SK-N-SH (cell line): ENCODE data around the gene EEFSEC. TPM values are rescaled to one million over a fixed set of nuclear protein-coding genes. Genes with fewer than 3 reads are reported as not detected.

Experiments used
- CTCF ChIA-PET: fragments of 300-600, 350-600 bp; formaldehyde crosslinking; extraction: SDS; loops from one replicate; lab custom pipeline; 2021; lab: Yijun Ruan, JAX
- POLR2A ChIA-PET: fragments of 350-600 bp; sonication (Branson Sonifier 250); formaldehyde crosslinking; extraction: SDS; loops from one replicate; lab custom pipeline; 2020; ENCODE audit warnings: antibody characterized with exemption, inconsistent platforms; lab: Yijun Ruan, JAX
- DNase-seq: peaks from one replicate; pipeline ENCODE4 v3.0.0; 2012
- H2AFZ ChIP-seq: fragments of 200-600 bp; sonication (generic); 2 replicates; pipeline ENCODE4 v1.8.1; 2016; ENCODE audit warnings: antibody characterized with exemption, mild to moderate bottlenecking, low read depth
- H3F3A ChIP-seq: fragments of 200-600 bp; sonication (generic); replicated peaks from 2 replicates; pipeline ENCODE3; 2016; ENCODE audit warnings: antibody characterized with exemption, mild to moderate bottlenecking; ENCODE audit not compliant: insufficient read depth
- H3K27ac ChIP-seq, 2 experiments: fragments of 200-500 bp in 1 of 2; fragments of 200-600 bp in 1 of 2; sonication (Bioruptor generic) in 1 of 2; sonication (generic), shearing (Covaris generic) in 1 of 2; 2 replicates each; pipeline versions ENCODE4 v1.5.1 to v1.6.1; 2014 to 2016; ENCODE audit warnings: low read depth in 2 of 2, inconsistent platforms in 1 of 2, low read length in 1 of 2, mild to moderate bottlenecking in 1 of 2, mixed read lengths in 1 of 2
- H3K27me3 ChIP-seq: fragments of 200-600 bp; sonication (generic), shearing (Covaris generic); 2 replicates; pipeline ENCODE4 v1.6.1; 2016; ENCODE audit warnings: mixed run types; ENCODE audit not compliant: insufficient read depth
- H3K36me3 ChIP-seq, 2 experiments: fragments of 200-500 bp in 1 of 2; fragments of 200-600 bp in 1 of 2; sonication (Bioruptor generic) in 1 of 2; sonication (generic) in 1 of 2; replicated peaks in 1 of 2; 2 replicates each; pipeline versions ENCODE3 to v1.5.1; 2014 to 2016; ENCODE audit warnings: low read length in 1 of 2, mild to moderate bottlenecking in 1 of 2; ENCODE audit not compliant: insufficient read depth in 2 of 2, control insufficient read depth in 1 of 2
- H3K4me1 ChIP-seq, 2 experiments: fragments of 200-500 bp in 1 of 2; fragments of 200-600 bp in 1 of 2; sonication (Bioruptor generic) in 1 of 2; sonication (generic), shearing (Covaris generic) in 1 of 2; 2 replicates each; pipeline versions ENCODE4 v1.5.1 to v1.6.1; 2014 to 2016; ENCODE audit warnings: low read depth in 1 of 2, low read length in 1 of 2, mixed run types in 1 of 2; ENCODE audit not compliant: insufficient read depth in 2 of 2, control insufficient read depth in 1 of 2
- H3K4me2 ChIP-seq: fragments of 200-600 bp; sonication (generic), shearing (Covaris generic); 2 replicates; pipeline ENCODE4 v1.6.1; 2017; ENCODE audit warnings: mixed run types
- H3K4me3 ChIP-seq, 2 experiments: fragments of 200-500 bp in 1 of 2; fragments of 200-600 bp in 1 of 2; sonication (Bioruptor generic) in 1 of 2; sonication (generic), shearing (Covaris generic) in 1 of 2; 2 replicates each; pipeline versions ENCODE4 v1.5.1 to v1.8.1; 2014 to 2016; ENCODE audit warnings: low read depth in 2 of 2, inconsistent platforms in 1 of 2, low read length in 1 of 2, mild to moderate bottlenecking in 1 of 2, mixed read lengths in 1 of 2, moderate library complexity in 1 of 2
- H3K79me2 ChIP-seq: fragments of 200-600 bp; sonication (generic); 2 replicates; pipeline ENCODE4 v1.8.1; 2017; ENCODE audit warnings: mild to moderate bottlenecking; ENCODE audit not compliant: insufficient read depth
- H3K9ac ChIP-seq: fragments of 200-600 bp; sonication (generic); 2 replicates; pipeline ENCODE4 v1.6.1; 2017; ENCODE audit warnings: mixed run types
- H3K9me2 ChIP-seq: fragments of 200-600 bp; sonication (generic); 2 replicates; pipeline ENCODE4 v1.6.1; 2017; ENCODE audit warnings: mixed run types
- H3K9me3 ChIP-seq: fragments of 200-600 bp; sonication (generic); 2 replicates; pipeline ENCODE4 v1.6.1; 2017; ENCODE audit warnings: mixed run types, mild to moderate bottlenecking, moderate library complexity
- H4K20me1 ChIP-seq: fragments of 200-600 bp; sonication (generic); 2 replicates; pipeline ENCODE4 v1.6.1; 2017; ENCODE audit warnings: mild to moderate bottlenecking, mixed run types; ENCODE audit not compliant: insufficient read depth
- EP300 ChIP-seq, 2 experiments: IDR thresholded peaks; 2 replicates each; pipeline versions ENCODE4 v1.4.0 to v1.6.1; 2012; ENCODE audit warnings: borderline replicate concordance in 1 of 2, low read depth in 1 of 2, low read length in 1 of 2
- FOXJ3 ChIP-seq: sonication (generic); formaldehyde crosslinking; IDR thresholded peaks from 2 replicates; pipeline ENCODE4 v1.5.1; 2020; ENCODE audit warnings: mild to moderate bottlenecking, missing genetic modification reagents
- JUND ChIP-seq: IDR thresholded peaks from 2 replicates; pipeline ENCODE4 v1.4.0; 2012
- MEF2A ChIP-seq: IDR thresholded peaks from 2 replicates; pipeline ENCODE4 v1.4.0; 2012; ENCODE audit warnings: low read depth, borderline replicate concordance
- MXI1 ChIP-seq: IDR thresholded peaks from 2 replicates; pipeline ENCODE4 v1.6.1; 2012; ENCODE audit warnings: mild to moderate bottlenecking, low read depth, low read length, improper control_type of control experiment
- NRF1 ChIP-seq: IDR thresholded peaks from 2 replicates; pipeline ENCODE4 v1.6.1; 2012; ENCODE audit warnings: low read depth, mild to moderate bottlenecking, low read length
- RAD21 ChIP-seq: IDR thresholded peaks from 2 replicates; pipeline ENCODE4 v1.6.1; 2012; ENCODE audit warnings: mild to moderate bottlenecking, low read length
- REST ChIP-seq: IDR thresholded peaks from 2 replicates; pipeline ENCODE4 v1.6.1; 2012; ENCODE audit warnings: mild to moderate bottlenecking, low read depth, low read length, moderate library complexity
- SIN3A ChIP-seq: IDR thresholded peaks from 2 replicates; pipeline ENCODE4 v1.6.1; 2012; ENCODE audit warnings: low read depth, mild to moderate bottlenecking, low read length, moderate library complexity, borderline replicate concordance
- SMC3 ChIP-seq: IDR thresholded peaks from 2 replicates; pipeline ENCODE4 v1.6.1; 2012; ENCODE audit warnings: low read depth, low read length, improper control_type of control experiment
- TAF1 ChIP-seq: IDR thresholded peaks from 2 replicates; pipeline ENCODE4 v1.6.1; 2012; ENCODE audit warnings: low read depth, mild to moderate bottlenecking, low read length, moderate library complexity, borderline replicate concordance
- TCF12 ChIP-seq: IDR thresholded peaks from 2 replicates; pipeline ENCODE4 v1.4.0; 2012
- ZBTB33 ChIP-seq: IDR thresholded peaks from 2 replicates; pipeline ENCODE4 v1.4.0; 2012; ENCODE audit warnings: low read depth, borderline replicate concordance
- WGBS: methylation state at CpG from one replicate; pipeline ENCODE4 v1.1.6; 2017; ENCODE audit warnings: low lambda C conversion rate; 5-methylcytosine and 5-hydroxymethylcytosine counted together
- polyA plus RNA-seq, 3 experiments: library from polyadenylated mRNA; depleted of rRNA; stranded (reverse); fragments of >200 nt; gene quantifications; 2 replicates each; pipeline ENCODE4 v1.2.3, GENCODE V29; 2012
- TF ChIP-seq, protein P1 (sequence below): IDR thresholded peaks from 2 replicates; pipeline ENCODE4 v1.4.0; 2012; ENCODE audit warnings: low read depth, borderline replicate concordance
- TF ChIP-seq, protein P2 (sequence below): fragments of 150-350 bp; IDR thresholded peaks from 2 replicates; pipeline ENCODE4 v1.6.1; 2016; ENCODE audit warnings: mild to moderate bottlenecking, low read depth, low read length

EEFSEC gene
- polyA plus RNA-seq, 1 of the 3 experiments (the other 2 are of a cell fraction), result 12.4 TPM

- TF ChIP-seq, protein P1, sequence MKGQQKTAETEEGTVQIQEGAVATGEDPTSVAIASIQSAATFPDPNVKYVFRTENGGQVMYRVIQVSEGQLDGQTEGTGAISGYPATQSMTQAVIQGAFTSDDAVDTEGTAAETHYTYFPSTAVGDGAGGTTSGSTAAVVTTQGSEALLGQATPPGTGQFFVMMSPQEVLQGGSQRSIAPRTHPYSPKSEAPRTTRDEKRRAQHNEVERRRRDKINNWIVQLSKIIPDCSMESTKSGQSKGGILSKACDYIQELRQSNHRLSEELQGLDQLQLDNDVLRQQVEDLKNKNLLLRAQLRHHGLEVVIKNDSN, result no peak
- TF ChIP-seq MEF2A (no peak), NRF1 (no peak), SMC3 (no peak), EP300 (IDR thresholded peaks at IDR 0.05; ENCODE audit: borderline replicate concordance in 1 of 2, low read depth in 1 of 2, low read length in 1 of 2) (no peak)
Observed at GRCh38 chr3:128179484-128179819, 26.2 kb downstream of the EEFSEC start (continued).

GRCh38 chr3:128180436-128180835, 27.2 kb downstream of the EEFSEC start:
- ChIA-PET CTCF (interaction anchor here (0.8 to 2.3 kb wide), 8 partner anchors 10 to 404 kb away, joined by 3 to 8 read pairs (median 4); no protein-coding TSS in a partner anchor), POLR2A (interaction anchor here (0.6 to 1.2 kb wide), 2 partner anchors 229 to 313 kb away, joined by 3 read pairs; partner anchors contain the start of gene GATA2)
- H3F3A ChIP-seq, result no peaks in the 10 kb centered on the region
- H3K9me2 ChIP-seq, result no peaks in the 10 kb centered on the region
- no peak for TF ChIP-seq REST
- TF ChIP-seq RAD21, result peak; percentile 54
- TF ChIP-seq, protein P2, sequence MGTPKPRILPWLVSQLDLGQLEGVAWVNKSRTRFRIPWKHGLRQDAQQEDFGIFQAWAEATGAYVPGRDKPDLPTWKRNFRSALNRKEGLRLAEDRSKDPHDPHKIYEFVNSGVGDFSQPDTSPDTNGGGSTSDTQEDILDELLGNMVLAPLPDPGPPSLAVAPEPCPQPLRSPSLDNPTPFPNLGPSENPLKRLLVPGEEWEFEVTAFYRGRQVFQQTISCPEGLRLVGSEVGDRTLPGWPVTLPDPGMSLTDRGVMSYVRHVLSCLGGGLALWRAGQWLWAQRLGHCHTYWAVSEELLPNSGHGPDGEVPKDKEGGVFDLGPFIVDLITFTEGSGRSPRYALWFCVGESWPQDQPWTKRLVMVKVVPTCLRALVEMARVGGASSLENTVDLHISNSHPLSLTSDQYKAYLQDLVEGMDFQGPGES, result no peak
- no peaks in the 10 kb centered on the region for H3K27me3 ChIP-seq
- H4K20me1 ChIP-seq, result no peaks in the 10 kb centered on the region
- H3K79me2 ChIP-seq, result no peaks in the 10 kb centered on the region
- no peaks in the 10 kb centered on the region for H3K36me3 ChIP-seq
- peaks cover 0 to 53% of the 10 kb centered on the region in 2 experiments; a peak in 2 of 4 replicates for H3K4me1 ChIP-seq
- H2AFZ ChIP-seq, result no peak overlapping the region
- no peaks in the 10 kb centered on the region for H3K9me3 ChIP-seq
- 79% methylated on average over 2 of the region's 2 CpGs for WGBS
- H3K9ac ChIP-seq, result no peak overlapping the region
- peak; percentile 30 for DNase-seq
- H3K4me2 ChIP-seq, result no peak overlapping the region
- H3K27ac ChIP-seq, result peak overlapping the region in 1 of 2 experiments; percentile 87; a peak in 2 of 4 replicates
- H3K4me3 ChIP-seq, result no peak overlapping the region

- ChIA-PET POLR2A (interaction anchor here (0.6 kb wide), 1 partner anchor 229 kb away, joined by 3 read pairs; no protein-coding TSS in a partner anchor), CTCF (interaction anchor here (1.0 to 2.3 kb wide), 7 partner anchors 11 to 404 kb away, joined by 3 to 8 read pairs (median 4); no protein-coding TSS in a partner anchor)
- Histone ChIP-seq H3K9ac (no peak overlapping the region), H3K4me2 (no peak overlapping the region), H3K4me3 (no peak overlapping the region), H3K27ac (peak overlapping the region in 1 of 2 experiments; percentile 87; a peak in 2 of 4 replicates), H3K9me2 (no peaks in the 10 kb centered on the region), H3K36me3 (no peaks in the 10 kb centered on the region), H3K27me3 (no peaks in the 10 kb centered on the region), H3K79me2 (no peaks in the 10 kb centered on the region), H3K4me1 (peaks cover 0 to 48% of the 10 kb centered on the region in 2 experiments; a peak in 2 of 4 replicates), H4K20me1 (no peaks in the 10 kb centered on the region), H3K9me3 (no peaks in the 10 kb centered on the region), H3F3A (no peaks in the 10 kb centered on the region), H2AFZ (no peak overlapping the region)
- no peak for DNase-seq
- 87% methylated on average over 3 of the region's 3 CpGs for WGBS
- no peak for TF ChIP-seq JUND
- no peak for TF ChIP-seq EP300 (IDR thresholded peaks at IDR 0.05; ENCODE audit: borderline replicate concordance in 1 of 2, low read depth in 1 of 2, low read length in 1 of 2)
- TF ChIP-seq ZBTB33, result no peak
- no peak for TF ChIP-seq SIN3A
- no peak for TF ChIP-seq TCF12
- TF ChIP-seq TAF1, result no peak
- TF ChIP-seq MXI1, result no peak
- no peak for TF ChIP-seq FOXJ3 (CRISPR knock-in tag)
Observed at GRCh38 chr3:128180913-128181312, 27.6 kb downstream of the EEFSEC start.
